GM12878 (cell line): Measurements from ENCODE around the gene UNC5B. TPM values are rescaled to one million over a fixed set of nuclear protein-coding genes. Genes with fewer than 3 reads are reported as not detected.

Source experiments
- ATAC-seq: fragments of 200-7000 bp; cut with Tn5 transposase; 3 replicates; pipeline ENCODE4 v1.9.1; 2020; ENCODE audit warnings: mild to moderate bottlenecking, moderate library complexity
- BruUV-seq: library from RNA; stranded (reverse); fragments of 400-500 nt; replicated peaks from 2 replicates; lab custom pipeline; 2021; lab: Mats Ljungman, UMichigan
- CTCF ChIA-PET: fragments of 300-600 bp; sonication (Branson Sonifier 250); formaldehyde crosslinking; extraction: SDS; loops from one replicate; lab custom pipeline; 2021; ENCODE audit warnings: inconsistent platforms; lab: Yijun Ruan, JAX
- POLR2A ChIA-PET: fragments of 350-600 bp; formaldehyde crosslinking; extraction: SDS; loops from one replicate; lab custom pipeline; 2021; ENCODE audit warnings: inconsistent platforms; lab: Charles Lee
- RAD21 ChIA-PET: fragments of 300-600 bp; sonication (Branson Sonifier 250); formaldehyde crosslinking; loops from one replicate; lab custom pipeline; 2023; ENCODE audit warnings: antibody characterized with exemption; ENCODE audit not compliant: unreplicated experiment; lab: Charles Lee
- SMC1A ChIA-PET: fragments of 300-600 bp; sonication (Branson Sonifier 250); formaldehyde crosslinking; loops from one replicate; lab custom pipeline; 2023; ENCODE audit not compliant: unreplicated experiment, uncharacterized antibody; lab: Charles Lee
- DNase-seq: peaks from one replicate; pipeline ENCODE4 v3.0.0-alpha.2; 2011; ENCODE audit warnings: low read depth, low spot score
- FAIRE-seq: peaks from 3 replicates; lab custom pipeline; 2011; peaks lifted over from hg19 to GRCh38; lab: Jason Lieb, UNC
- H2AFZ ChIP-seq: 2 replicates; pipeline ENCODE4 v1.6.0; 2011; ENCODE audit warnings: low read depth, low read length, control low read depth; ENCODE audit not compliant: control insufficient read depth
- H3K27ac ChIP-seq: 2 replicates; pipeline ENCODE4 v1.5.1; 2011; ENCODE audit warnings: control low read depth; ENCODE audit not compliant: control insufficient read depth, insufficient read depth
- H3K27me3 ChIP-seq, 2 experiments: replicated peaks in 1 of 2; 2 replicates each; pipeline versions ENCODE4 v1.6.0 to v1.6.1; 2011; ENCODE audit warnings: low read length in 1 of 2; ENCODE audit not compliant: control insufficient read depth in 2 of 2, insufficient read depth in 2 of 2
- H3K36me3 ChIP-seq, 2 experiments: 2 replicates each; pipeline ENCODE4 v1.5.1; 2011; ENCODE audit warnings: low read length in 1 of 2; ENCODE audit not compliant: control insufficient read depth in 2 of 2, insufficient read depth in 2 of 2
- H3K4me1 ChIP-seq: 2 replicates; pipeline ENCODE4 v1.6.1; 2011; ENCODE audit warnings: mild to moderate bottlenecking, low read length, moderate library complexity, mixed read lengths; ENCODE audit not compliant: control insufficient read depth, insufficient read depth
- H3K4me2 ChIP-seq: 2 replicates; pipeline ENCODE4 v1.6.0; 2011; ENCODE audit warnings: control low read depth; ENCODE audit not compliant: control insufficient read depth, insufficient read depth
- H3K4me3 ChIP-seq: fragments of 200-600 bp; sonication (generic); 2 replicates; pipeline ENCODE4 v1.5.1; 2016
- H3K79me2 ChIP-seq: 2 replicates; pipeline ENCODE4 v1.6.0; 2011; ENCODE audit warnings: low read length; ENCODE audit not compliant: control insufficient read depth, insufficient read depth
- H3K9ac ChIP-seq: 2 replicates; pipeline ENCODE4 v1.8.0; 2011; ENCODE audit warnings: low read length, control low read depth, mixed read lengths; ENCODE audit not compliant: control insufficient read depth, insufficient read depth
- H3K9me3 ChIP-seq: replicated peaks from 3 replicates; pipeline ENCODE4 v1.5.1; 2011; ENCODE audit warnings: mild to moderate bottlenecking, low read length; ENCODE audit not compliant: control insufficient read depth, insufficient read depth
- H4K20me1 ChIP-seq: 2 replicates; pipeline ENCODE4 v1.6.0; 2011; ENCODE audit not compliant: control insufficient read depth, insufficient read depth
- BMI1 ChIP-seq: fragments of 450-650 bp; IDR thresholded peaks from 2 replicates; pipeline ENCODE4 v1.6.1; 2016; ENCODE audit warnings: mild to moderate bottlenecking, moderate library complexity, borderline replicate concordance
- ESRRA ChIP-seq: IDR thresholded peaks from 2 replicates; pipeline ENCODE4 v1.6.1; 2012; ENCODE audit warnings: mild to moderate bottlenecking, low read length, improper control_type of control experiment
- GATAD2B ChIP-seq: fragments of 450-650 bp; conservative IDR thresholded peaks from 2 replicates; pipeline ENCODE4 v1.6.1; 2017; ENCODE audit warnings: low read depth, mild to moderate bottlenecking, moderate library complexity
- POLR2AphosphoS5 ChIP-seq: IDR thresholded peaks from 2 replicates; pipeline ENCODE4 v1.6.1; 2011; ENCODE audit warnings: mild to moderate bottlenecking, low read length, inconsistent platforms
- RAD21 ChIP-seq: IDR thresholded peaks from 2 replicates; pipeline ENCODE4 v1.6.1; 2011; ENCODE audit warnings: mild to moderate bottlenecking, low read depth, low read length, moderate library complexity; ENCODE audit not compliant: insufficient read depth
- RBBP5 ChIP-seq: fragments of 200-600 bp; sonication (generic); conservative IDR thresholded peaks from 2 replicates; pipeline ENCODE4 v1.6.1; 2016
- TCF12 ChIP-seq: IDR thresholded peaks from 2 replicates; pipeline ENCODE4 v1.6.1; 2011; ENCODE audit warnings: low read depth, mild to moderate bottlenecking, low read length
- YY1 ChIP-seq: IDR thresholded peaks from 2 replicates; pipeline ENCODE4 v1.6.1; 2011; ENCODE audit warnings: low read depth, mild to moderate bottlenecking, low read length
- whole genome bisulfite sequencing: methylation state at CpG from one replicate; pipeline ENCODE4 v1.1.6; 2016; ENCODE audit warnings: low lambda C conversion rate; ENCODE audit not compliant: insufficient replicate concordance, insufficient coverage; ENCODE audit errors: missing lambda C conversion rate; 5-methylcytosine and 5-hydroxymethylcytosine counted together
- in situ Hi-C: fragments of 300-500 bp; cut with MboI; formaldehyde crosslinking; loops from 9 replicates; pipeline ENCODE4 v1.14.3; 2018; ENCODE audit warnings: mixed read lengths
- intact Hi-C: fragments of 100-400 bp; cut with micrococcal nuclease; formaldehyde crosslinking; loops from one replicate; pipeline ENCODE4 v1.14.2; 2022; ENCODE audit not compliant: unreplicated experiment
- polyA plus RNA-seq, 11 experiments: library from polyadenylated mRNA; depleted of rRNA in 4 of 11; unstranded in 6 of 11; stranded (reverse) in 5 of 11; fragments of >200 nt; fragmentation: Nextera tagmentation in 4 of 11; fragmentation: Illumina TruSeq in 1 of 11; extraction: Ambion mirVana in 4 of 11; extraction: Trizol in 1 of 11; gene quantifications; 1 replicate in 1 of 11; 2 replicates in 10 of 11; pipeline versions ENCODE4 v1.2.1 to v1.2.3, GENCODE V29; 2011 to 2016; ENCODE audit warnings: inconsistent platforms in 2 of 11, missing spikeins in 2 of 11, low read depth in 1 of 11
- total RNA-seq, 4 experiments: library from RNA; depleted of rRNA in 3 of 4; stranded (reverse); fragments of >200 nt in 3 of 4; fragmentation: Illumina TruSeq in 1 of 4; extraction: Trizol in 1 of 4; gene quantifications; 2 replicates each; pipeline versions ENCODE4 v1.2.1 to v1.2.3, GENCODE V29; 2013 to 2021
- TF ChIP-seq, protein P1 (sequence below): IDR thresholded peaks from 2 replicates; pipeline ENCODE4 v1.6.1; 2011; ENCODE audit warnings: borderline replicate concordance, low read depth, mild to moderate bottlenecking, moderate library complexity, low read length; ENCODE audit not compliant: insufficient read depth, poor library complexity, severe bottlenecking

UNC5B gene
- total and polyA plus RNA-seq, 10 of the 15 experiments (the other 5 are each of a cell fraction or from before 2014, with no cell fraction given) = 0.03 to 0.08 TPM; not detected in 8

DNA sequence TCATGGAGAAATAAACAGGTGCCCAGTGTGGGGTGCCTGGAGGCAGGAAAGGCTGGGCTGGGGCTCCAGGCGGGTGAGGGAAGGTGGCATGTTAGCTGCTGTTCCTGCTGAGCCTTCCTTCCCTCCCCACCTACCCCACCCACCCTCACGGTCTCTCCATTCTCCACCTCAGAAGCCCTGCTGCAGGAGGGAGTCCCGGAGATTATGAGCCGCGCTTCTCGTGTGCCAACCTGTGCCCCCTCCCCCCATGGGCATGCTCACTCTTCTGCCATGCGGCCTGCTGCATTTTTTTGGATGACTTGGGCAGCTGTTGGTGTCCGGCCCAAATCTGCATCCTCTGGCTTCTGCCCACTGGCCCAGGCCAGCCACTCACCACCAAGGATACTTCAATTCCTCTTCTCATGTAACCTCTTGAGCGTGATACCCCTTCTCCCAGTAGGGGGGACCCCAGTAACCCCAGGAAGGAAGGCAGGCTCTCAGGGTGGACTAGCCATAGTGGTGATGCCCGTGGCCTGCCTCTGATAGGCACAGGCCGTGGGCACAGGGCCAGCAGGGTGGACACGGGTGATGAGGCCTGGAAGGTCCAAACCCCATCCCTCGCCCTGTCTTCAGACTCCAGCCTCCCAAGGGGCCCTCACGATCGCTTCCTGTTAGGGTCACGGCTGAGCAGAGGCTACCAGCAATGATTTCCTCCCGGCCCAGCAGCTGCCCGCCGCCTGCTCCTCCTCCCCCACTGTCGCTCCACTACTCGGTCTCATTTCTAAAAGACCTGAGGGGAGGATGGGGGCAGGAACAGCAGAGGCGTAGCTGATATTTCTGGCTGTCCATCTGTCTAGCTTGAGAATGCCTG lies 27.8 kb downstream of the UNC5B start:
- no peak for DNase-seq
- ChIA-PET SMC1A (no interaction called here), POLR2A (no interaction called here), CTCF (no interaction called here), RAD21 (no interaction called here)
- H3K4me3 ChIP-seq = no peak overlapping the region
- peak; percentile 18 for FAIRE-seq
- no peaks in the 10 kb centered on the region for H3K4me1 ChIP-seq
- H4K20me1 ChIP-seq = no peaks in the 10 kb centered on the region
- ATAC-seq = peak; percentile 30; the same call in 1 of the 3 replicates
- H3K9ac ChIP-seq = no peak overlapping the region
- H3K27ac ChIP-seq = no peak overlapping the region
- in situ Hi-C loops (no loop called here), intact Hi-C loops (no loop called here)
- H3K36me3 ChIP-seq = no peaks in the 10 kb centered on the region
- BruUV-seq = no TSS peak
- H2AFZ ChIP-seq = no peak overlapping the region
- 28% methylated on average over 21 of the region's 22 CpGs for WGBS
- no peaks in the 10 kb centered on the region for H3K79me2 ChIP-seq
- H3K4me2 ChIP-seq = no peak overlapping the region
- TF ChIP-seq ESRRA (no peak), POLR2AphosphoS5 (no peak), RAD21 (no peak), BMI1 (no peak), GATAD2B (no peak), RBBP5 (no peak), TCF12 (no peak), YY1 (no peak)
- TF ChIP-seq, protein P1, sequence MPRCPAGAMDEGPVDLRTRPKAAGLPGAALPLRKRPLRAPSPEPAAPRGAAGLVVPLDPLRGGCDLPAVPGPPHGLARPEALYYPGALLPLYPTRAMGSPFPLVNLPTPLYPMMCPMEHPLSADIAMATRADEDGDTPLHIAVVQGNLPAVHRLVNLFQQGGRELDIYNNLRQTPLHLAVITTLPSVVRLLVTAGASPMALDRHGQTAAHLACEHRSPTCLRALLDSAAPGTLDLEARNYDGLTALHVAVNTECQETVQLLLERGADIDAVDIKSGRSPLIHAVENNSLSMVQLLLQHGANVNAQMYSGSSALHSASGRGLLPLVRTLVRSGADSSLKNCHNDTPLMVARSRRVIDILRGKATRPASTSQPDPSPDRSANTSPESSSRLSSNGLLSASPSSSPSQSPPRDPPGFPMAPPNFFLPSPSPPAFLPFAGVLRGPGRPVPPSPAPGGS = no peak
- H3K27me3 ChIP-seq = peaks cover 0 to 6% of the 10 kb centered on the region in 2 experiments; a peak in 3 of 4 replicates
- H3K9me3 ChIP-seq = no peaks in the 10 kb centered on the region
